Left ventricle myocardium inferior (tissue), 1 donor: ENCODE results near the gene NEUROD2. TPM values are rescaled to one million over a fixed set of nuclear protein-coding genes. Genes with fewer than 3 reads are reported as not detected.
A peak's percentile ranks its signal among the peaks of the same experiment; 100 is the strongest.

Experiments
- DNase-seq: peaks from one replicate; pipeline ENCODE4 v3.0.0-alpha.2; 2020
- H3K27ac ChIP-seq: fragments of 200-600 bp; replicated peaks from 2 replicates; pipeline ENCODE4 v1.8.0; 2021
- H3K27me3 ChIP-seq: fragments of 200-600 bp; 2 replicates; pipeline ENCODE4 v1.8.0; 2021; ENCODE audit warnings: low read depth
- H3K36me3 ChIP-seq: fragments of 200-600 bp; 2 replicates; pipeline ENCODE4 v1.8.0; 2021
- H3K4me1 ChIP-seq: fragments of 200-600 bp; 2 replicates; pipeline ENCODE4 v1.8.0; 2021
- H3K4me3 ChIP-seq: fragments of 200-600 bp; 2 replicates; pipeline ENCODE4 v1.8.0; 2021; ENCODE audit warnings: mild to moderate bottlenecking, moderate library complexity
- H3K9me3 ChIP-seq: fragments of 200-600 bp; replicated peaks from 2 replicates; pipeline ENCODE4 v1.8.0; 2021
- CTCF ChIP-seq: fragments of 200-600 bp; IDR thresholded peaks from 2 replicates; pipeline ENCODE4 v1.8.0; 2021; ENCODE audit warnings: antibody characterized with exemption, mild to moderate bottlenecking, borderline replicate concordance
- intact Hi-C: fragments of 100-400 bp; cut with micrococcal nuclease; formaldehyde crosslinking; loops from one replicate; pipeline ENCODE4 v1.11.0; 2022
- total RNA-seq: library from RNA; stranded (reverse); fragmentation: NEBNext Ultra II Directional; extraction: Animal tissue kit (Norgen Biotek cat#: 25700); gene quantifications from one replicate; pipeline ENCODE4 v1.2.1, GENCODE V29; 2021
- donor health status: DM: no; HTN: yes; CAD: no; lungs with severe emphysema.

NEUROD2 gene
- total RNA-seq, 1 donor from 2014 or later, result not detected

GRCh38 chr17:39626171-39627046 is 18.7 kb upstream of the NEUROD2 start, which contains the start of gene PPP1R1B:
TSS of gene PPP1R1B (plus strand) at chr17:39626952. CDS start at chr17:39627393, 441 bp downstream.
- intact Hi-C loops, result no loop called here
- no peak for TF ChIP-seq CTCF
- peaks cover 78% of the 10 kb centered on the region for H3K27me3 ChIP-seq
- DNase-seq, result no peak
- H3K4me3 ChIP-seq, result peak within 1 kb of the TSS; percentile 61
- no peak within 1 kb of the TSS for H3K27ac ChIP-seq
- peaks cover 25% of the 10 kb centered on the region for H3K4me1 ChIP-seq
- H3K36me3 ChIP-seq, result no peaks in the 10 kb centered on the region
- no peaks in the 10 kb centered on the region for H3K9me3 ChIP-seq

- Histone ChIP-seq H3K36me3 (no peaks in the 10 kb centered on the region), H3K9me3 (no peaks in the 10 kb centered on the region), H3K27me3 (peaks cover 68% of the 10 kb centered on the region), H3K4me3 (no peak overlapping the region), H3K27ac (no peak overlapping the region), H3K4me1 (peaks cover 25% of the 10 kb centered on the region)
- no peak for DNase-seq
- intact Hi-C loops, result no loop called here
- no peak for TF ChIP-seq CTCF
Measured at GRCh38 chr17:39625198-39625785, 17.6 kb upstream of the NEUROD2 start.

DNA sequence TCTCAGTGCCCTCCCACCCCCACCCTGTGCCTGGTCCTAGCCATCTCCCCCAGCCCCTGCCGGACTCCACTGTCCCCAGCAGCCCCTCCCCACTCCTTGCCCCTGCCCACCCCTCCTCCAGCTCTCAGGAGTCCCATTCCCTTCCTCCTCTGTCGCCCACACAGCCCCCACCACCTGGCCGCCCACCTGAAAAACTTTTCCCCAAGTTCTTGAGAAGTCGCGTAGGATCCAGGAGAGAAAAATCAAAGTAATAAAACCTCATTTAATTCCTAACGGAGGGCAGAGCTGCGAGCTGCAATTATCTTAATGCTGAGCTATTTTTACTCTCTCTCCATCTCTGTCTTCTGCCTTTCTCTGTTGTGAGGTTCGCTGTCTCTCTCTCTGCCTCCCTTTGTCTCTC is 16.6 kb upstream of the NEUROD2 start:
- intact Hi-C loops, result loop anchor here (5.0 kb wide), 1 partner anchor 77 kb away; no protein-coding TSS in a partner anchor
- no peaks in the 10 kb centered on the region for H3K36me3 ChIP-seq
- H3K27me3 ChIP-seq, result peaks cover 58% of the 10 kb centered on the region
- H3K9me3 ChIP-seq, result no peaks in the 10 kb centered on the region
- DNase-seq, result no peak
- TF ChIP-seq CTCF, result no peak
- H3K4me3 ChIP-seq, result no peak overlapping the region
- peaks cover 25% of the 10 kb centered on the region for H3K4me1 ChIP-seq
- H3K27ac ChIP-seq, result no peak overlapping the region

DNA sequence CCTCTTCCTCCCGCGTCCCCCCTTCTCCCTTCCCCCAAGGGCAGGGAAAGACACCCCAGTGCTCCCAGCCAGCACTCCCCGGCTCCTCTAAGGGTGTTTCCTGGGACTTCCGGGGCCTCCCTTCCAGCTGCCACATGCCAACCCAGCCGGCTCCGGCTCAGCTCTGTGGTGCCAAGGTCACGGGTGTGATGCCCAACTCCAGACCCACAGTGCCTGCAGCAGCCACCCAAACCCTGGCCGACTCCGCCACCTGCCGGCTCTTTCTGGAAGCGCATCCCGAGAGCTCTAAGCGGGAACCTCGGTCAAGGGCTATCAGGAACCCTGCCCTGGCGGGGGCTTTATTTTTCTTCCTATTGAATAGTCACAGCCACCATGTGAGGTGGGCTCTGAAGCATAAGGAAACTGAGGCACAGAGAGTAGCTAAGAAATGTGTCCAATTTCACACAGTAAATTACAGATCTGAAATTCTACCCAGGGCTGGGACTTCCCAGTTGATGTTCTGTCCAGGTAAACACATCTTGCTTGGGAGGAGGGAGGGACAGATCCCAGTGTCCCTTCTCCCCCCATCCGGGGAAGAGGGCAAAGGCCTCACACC is 15.7 kb upstream of the NEUROD2 start:
- intact Hi-C loops, result loop anchor here (5.0 kb wide), 1 partner anchor 76 kb away; no protein-coding TSS in a partner anchor
- peaks cover 49% of the 10 kb centered on the region for H3K27me3 ChIP-seq
- no peak overlapping the region for H3K4me3 ChIP-seq
- H3K4me1 ChIP-seq, result peaks cover 28% of the 10 kb centered on the region
- H3K9me3 ChIP-seq, result no peaks in the 10 kb centered on the region
- DNase-seq, result peak; percentile 85
- H3K27ac ChIP-seq, result no peak overlapping the region
- no peaks in the 10 kb centered on the region for H3K36me3 ChIP-seq
- peak; percentile 95 for TF ChIP-seq CTCF

DNA sequence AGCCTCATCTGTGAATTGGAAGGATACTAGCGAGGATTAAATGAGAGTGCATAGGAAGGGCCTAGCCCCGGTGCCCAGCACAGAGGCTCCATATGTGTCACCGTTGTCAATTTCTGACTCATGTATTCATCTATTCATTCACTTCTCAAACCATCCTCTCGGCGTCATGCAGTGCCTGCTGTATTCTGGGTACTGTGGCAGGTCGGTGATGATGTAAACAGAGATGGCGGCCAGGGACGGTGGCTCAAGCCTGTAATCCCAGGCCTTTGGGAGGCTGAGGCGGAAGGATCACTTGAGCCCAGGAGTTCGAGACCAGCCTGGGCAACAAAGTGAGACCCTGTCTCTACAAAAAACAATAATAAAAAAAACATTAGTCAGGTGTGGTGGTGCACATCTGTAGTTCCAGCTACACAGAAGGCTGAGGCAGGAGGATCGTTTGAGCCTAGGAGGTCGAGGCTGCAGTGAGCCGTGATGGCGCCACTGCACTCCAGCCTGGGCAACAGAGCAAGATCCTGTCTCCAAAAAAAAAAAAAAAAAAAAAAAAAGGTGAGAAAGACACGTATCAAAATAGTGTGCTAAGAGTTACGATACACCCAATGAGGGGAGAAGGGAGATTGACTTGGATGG is 14.8 kb upstream of the NEUROD2 start:
- intact Hi-C loops, result loop anchor here (5.0 kb wide), 1 partner anchor 75 kb away; no protein-coding TSS in a partner anchor
- TF ChIP-seq CTCF, result no peak
- DNase-seq, result no peak
- peaks cover 32% of the 10 kb centered on the region for H3K4me1 ChIP-seq
- H3K36me3 ChIP-seq, result no peaks in the 10 kb centered on the region
- no peak overlapping the region for H3K27ac ChIP-seq
- H3K4me3 ChIP-seq, result no peak overlapping the region
- peaks cover 40% of the 10 kb centered on the region for H3K27me3 ChIP-seq
- H3K9me3 ChIP-seq, result no peaks in the 10 kb centered on the region
